ENCODE measurements around the gene TMEM259. TPM values are rescaled to one million over a fixed set of nuclear protein-coding genes. Genes with fewer than 3 reads are reported as not detected.
A peak's percentile ranks its signal among the peaks of the same experiment; 100 is the strongest.

The TMEM259 gene
- total and polyA plus RNA-seq, 2 experiments from 2014 or later: 82.8 to 196 TPM

DNA sequence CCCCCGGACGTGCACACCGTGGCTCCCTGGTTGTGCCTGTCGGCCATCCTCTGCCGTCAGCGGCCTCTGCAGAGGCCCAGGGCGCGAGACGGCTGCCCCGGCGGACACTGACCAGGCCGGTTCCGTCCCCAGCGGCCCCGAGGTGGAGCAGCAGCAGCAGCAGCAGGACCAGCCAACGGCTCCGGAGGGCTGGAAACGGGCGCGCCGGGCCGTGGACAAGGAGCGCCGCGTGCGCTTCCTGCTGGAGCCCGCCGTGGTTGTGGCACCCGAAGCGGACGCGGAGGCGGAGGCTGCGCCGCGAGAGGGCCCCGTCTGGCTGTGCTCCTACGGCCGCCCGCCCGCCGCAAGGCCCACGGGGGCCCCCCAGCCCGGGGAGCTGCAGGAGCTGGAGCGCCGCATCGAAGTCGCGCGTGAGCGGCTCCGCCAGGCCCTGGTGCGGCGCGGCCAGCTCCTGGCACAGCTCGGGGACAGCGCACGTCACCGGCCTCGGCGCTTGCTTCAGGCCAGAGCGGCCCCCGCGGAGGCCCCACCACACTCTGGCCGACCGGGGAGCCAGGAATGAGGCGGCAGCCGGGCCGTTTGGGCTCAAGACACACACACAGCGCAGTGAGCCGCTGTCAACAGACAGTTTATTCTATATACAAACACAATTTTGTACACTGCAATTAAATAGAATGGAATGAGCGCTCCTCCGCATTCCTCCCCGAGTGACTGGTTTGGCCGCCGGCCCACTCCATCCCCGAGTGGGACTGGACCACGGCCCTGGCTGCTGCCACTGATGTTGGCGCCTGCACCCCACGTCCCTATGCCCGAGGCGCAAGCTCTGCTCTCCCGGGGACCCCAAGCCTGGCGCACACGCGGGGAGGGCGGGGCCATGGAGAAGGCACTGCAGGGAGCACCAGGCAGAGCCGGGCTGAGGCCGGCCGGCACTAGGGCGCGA, 11.6 kb downstream of the TMEM259 start:
- H2AFZ ChIP-seq: no peak overlapping the region

DNA sequence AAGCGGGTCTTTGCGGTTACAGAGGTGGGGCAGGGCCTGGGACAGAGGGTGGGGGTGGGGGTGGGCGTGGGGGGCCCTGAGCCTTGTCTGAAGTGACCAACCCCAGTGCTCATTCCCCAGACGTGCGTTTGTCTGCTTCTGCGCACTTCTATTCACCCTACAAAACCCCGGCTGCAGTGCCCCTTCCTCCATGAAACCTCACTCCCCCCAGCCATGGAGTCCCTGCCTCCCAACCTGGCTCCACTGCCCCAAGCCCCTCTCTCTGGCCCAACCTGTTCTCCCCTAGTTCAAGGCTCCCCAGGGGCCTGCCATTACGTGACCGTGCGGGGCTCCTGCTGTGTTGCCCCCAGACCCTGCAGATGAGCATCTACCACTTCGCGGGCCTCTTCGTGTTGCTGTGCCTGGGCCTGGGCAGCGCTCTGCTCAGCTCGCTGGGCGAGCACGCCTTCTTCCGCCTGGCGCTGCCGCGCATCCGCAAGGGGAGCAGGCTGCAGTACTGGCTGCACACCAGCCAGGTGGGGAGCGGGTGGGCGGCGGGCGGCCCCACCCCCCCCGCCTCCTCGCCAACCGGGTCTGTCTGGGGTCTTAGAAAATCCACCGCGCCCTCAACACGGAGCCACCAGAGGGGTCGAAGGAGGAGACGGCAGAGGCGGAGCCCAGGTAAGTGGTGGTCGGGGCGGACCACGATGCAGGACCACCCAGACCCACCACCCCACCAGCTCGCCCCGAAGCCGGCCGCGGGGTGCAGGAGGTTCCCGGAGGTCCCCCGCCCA, 12.5 kb downstream of the TMEM259 start:
- peaks cover 8% of the 10 kb centered on the region for H3K36me3 Mint-ChIP-seq (ENCODE audit: low read depth)
- H3K79me2 ChIP-seq (replicated peaks; ENCODE audit: insufficient read depth): peaks cover 4% of the 10 kb centered on the region; the same call in 1 of the 2 replicates
- no peaks in the 10 kb centered on the region for H3K9me2 ChIP-seq (ENCODE audit: insufficient read depth)
- TF ChIP-seq STAT1 (IDR thresholded peaks at IDR 0.05; ENCODE audit: unreplicated experiment): no peak
- TF ChIP-seq EZH2phosphoT487 (IDR thresholded peaks at IDR 0.05; ENCODE audit: unreplicated experiment): no peak
- TF ChIP-seq ZNF331 (CRISPR knock-in tag; IDR thresholded peaks at IDR 0.05; ENCODE audit: low read depth): no peak
- TF ChIP-seq CREB1 (CRISPR knock-in tag; IDR thresholded peaks at IDR 0.05; ENCODE audit: low read depth): no peak
- TF ChIP-seq NANOG (IDR thresholded peaks at IDR 0.05; ENCODE audit: borderline replicate concordance): no peak
- TF ChIP-seq, protein P1, sequence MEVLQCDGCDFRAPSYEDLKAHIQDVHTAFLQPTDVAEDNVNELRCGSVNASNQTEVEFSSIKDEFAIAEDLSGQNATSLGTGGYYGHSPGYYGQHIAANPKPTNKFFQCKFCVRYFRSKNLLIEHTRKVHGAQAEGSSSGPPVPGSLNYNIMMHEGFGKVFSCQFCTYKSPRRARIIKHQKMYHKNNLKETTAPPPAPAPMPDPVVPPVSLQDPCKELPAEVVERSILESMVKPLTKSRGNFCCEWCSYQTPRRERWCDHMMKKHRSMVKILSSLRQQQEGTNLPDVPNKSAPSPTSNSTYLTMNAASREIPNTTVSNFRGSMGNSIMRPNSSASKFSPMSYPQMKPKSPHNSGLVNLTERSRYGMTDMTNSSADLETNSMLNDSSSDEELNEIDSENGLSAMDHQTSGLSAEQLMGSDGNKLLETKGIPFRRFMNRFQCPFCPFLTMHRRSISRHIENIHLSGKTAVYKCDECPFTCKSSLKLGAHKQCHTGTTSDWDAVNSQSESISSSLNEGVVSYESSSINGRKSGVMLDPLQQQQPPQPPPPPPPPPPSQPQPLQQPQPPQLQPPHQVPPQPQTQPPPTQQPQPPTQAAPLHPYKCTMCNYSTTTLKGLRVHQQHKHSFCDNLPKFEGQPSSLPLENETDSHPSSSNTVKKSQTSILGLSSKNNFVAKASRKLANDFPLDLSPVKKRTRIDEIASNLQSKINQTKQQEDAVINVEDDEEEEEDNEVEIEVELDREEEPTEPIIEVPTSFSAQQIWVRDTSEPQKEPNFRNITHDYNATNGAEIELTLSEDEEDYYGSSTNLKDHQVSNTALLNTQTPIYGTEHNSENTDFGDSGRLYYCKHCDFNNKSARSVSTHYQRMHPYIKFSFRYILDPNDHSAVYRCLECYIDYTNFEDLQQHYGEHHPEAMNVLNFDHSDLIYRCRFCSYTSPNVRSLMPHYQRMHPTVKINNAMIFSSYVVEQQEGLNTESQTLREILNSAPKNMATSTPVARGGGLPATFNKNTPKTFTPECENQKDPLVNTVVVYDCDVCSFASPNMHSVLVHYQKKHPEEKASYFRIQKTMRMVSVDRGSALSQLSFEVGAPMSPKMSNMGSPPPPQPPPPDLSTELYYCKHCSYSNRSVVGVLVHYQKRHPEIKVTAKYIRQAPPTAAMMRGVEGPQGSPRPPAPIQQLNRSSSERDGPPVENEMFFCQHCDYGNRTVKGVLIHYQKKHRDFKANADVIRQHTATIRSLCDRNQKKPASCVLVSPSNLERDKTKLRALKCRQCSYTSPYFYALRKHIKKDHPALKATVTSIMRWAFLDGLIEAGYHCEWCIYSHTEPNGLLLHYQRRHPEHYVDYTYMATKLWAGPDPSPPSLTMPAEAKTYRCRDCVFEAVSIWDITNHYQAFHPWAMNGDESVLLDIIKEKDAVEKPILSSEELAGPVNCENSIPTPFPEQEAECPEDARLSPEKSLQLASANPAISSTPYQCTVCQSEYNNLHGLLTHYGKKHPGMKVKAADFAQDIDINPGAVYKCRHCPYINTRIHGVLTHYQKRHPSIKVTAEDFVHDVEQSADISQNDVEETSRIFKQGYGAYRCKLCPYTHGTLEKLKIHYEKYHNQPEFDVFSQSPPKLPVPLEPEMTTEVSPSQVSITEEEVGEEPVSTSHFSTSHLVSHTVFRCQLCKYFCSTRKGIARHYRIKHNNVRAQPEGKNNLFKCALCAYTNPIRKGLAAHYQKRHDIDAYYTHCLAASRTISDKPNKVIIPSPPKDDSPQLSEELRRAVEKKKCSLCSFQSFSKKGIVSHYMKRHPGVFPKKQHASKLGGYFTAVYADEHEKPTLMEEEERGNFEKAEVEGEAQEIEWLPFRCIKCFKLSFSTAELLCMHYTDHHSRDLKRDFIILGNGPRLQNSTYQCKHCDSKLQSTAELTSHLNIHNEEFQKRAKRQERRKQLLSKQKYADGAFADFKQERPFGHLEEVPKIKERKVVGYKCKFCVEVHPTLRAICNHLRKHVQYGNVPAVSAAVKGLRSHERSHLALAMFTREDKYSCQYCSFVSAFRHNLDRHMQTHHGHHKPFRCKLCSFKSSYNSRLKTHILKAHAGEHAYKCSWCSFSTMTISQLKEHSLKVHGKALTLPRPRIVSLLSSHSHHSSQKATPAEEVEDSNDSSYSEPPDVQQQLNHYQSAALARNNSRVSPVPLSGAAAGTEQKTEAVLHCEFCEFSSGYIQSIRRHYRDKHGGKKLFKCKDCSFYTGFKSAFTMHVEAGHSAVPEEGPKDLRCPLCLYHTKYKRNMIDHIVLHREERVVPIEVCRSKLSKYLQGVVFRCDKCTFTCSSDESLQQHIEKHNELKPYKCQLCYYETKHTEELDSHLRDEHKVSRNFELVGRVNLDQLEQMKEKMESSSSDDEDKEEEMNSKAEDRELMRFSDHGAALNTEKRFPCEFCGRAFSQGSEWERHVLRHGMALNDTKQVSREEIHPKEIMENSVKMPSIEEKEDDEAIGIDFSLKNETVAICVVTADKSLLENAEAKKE (CRISPR knock-in tag; IDR thresholded peaks at IDR 0.05): no peak
- no peak for TF ChIP-seq POLR2AphosphoS5 (IDR thresholded peaks at IDR 0.05; ENCODE audit: low read depth)
- no peak for TF ChIP-seq EZH2 (IDR thresholded peaks at IDR 0.05; ENCODE audit: low read depth, unreplicated experiment)
- no peak for TF ChIP-seq JUNB (IDR thresholded peaks at IDR 0.05; ENCODE audit: unreplicated experiment)

More for the DNA sequence above, 11.6 kb downstream of the TMEM259 start:
- Histone ChIP-seq H3K9me2 (ENCODE audit: insufficient read depth) (no peaks in the 10 kb centered on the region), H3K36me3 (ENCODE audit: insufficient read depth) (no peaks in the 10 kb centered on the region), H3K4me3 (no peak overlapping the region), H3K79me2 (replicated peaks; ENCODE audit: insufficient read depth) (peaks cover 7% of the 10 kb centered on the region), H3F3A (replicated peaks; ENCODE audit: low read depth) (peaks cover 10% of the 10 kb centered on the region; the same call in 1 of the 2 replicates), H3K4me1 (ENCODE audit: insufficient read depth) (no peaks in the 10 kb centered on the region), H3K4me2 (no peak overlapping the region), H4K20me1 (replicated peaks; ENCODE audit: insufficient read depth) (0 out of 2 replicates have a peak, but pooled peaks cover 14% of the 10 kb centered on the region), H3K27me3 (ENCODE audit: insufficient read depth) (no peaks in the 10 kb centered on the region), H3K27ac (ENCODE audit: low read depth) (no peak overlapping the region)
- H3K36me3 Mint-ChIP-seq (ENCODE audit: low read depth): peaks cover 12% of the 10 kb centered on the region
- H3K9me3 Mint-ChIP-seq: peaks cover 5% of the 10 kb centered on the region; the same call in 1 of the 3 replicates
- ATAC-seq (peak; percentile 7), DNase-seq (ENCODE audit: low spot score) (peak; percentile 44)
- H3K4me1 Mint-ChIP-seq: no peaks in the 10 kb centered on the region
- no peak overlapping the region for H3K4me3 Mint-ChIP-seq
- peaks cover 18% of the 10 kb centered on the region for H3K27me3 Mint-ChIP-seq (ENCODE audit: insufficient read depth, low read depth, poor library complexity)
- TF ChIP-seq POLR2AphosphoS5 (IDR thresholded peaks at IDR 0.05; ENCODE audit: low read depth) (0 out of 2 replicates have a peak, but pooled peaks have one; percentile 1), JUNB (IDR thresholded peaks at IDR 0.05; ENCODE audit: unreplicated experiment) (no peak)
- H3K27ac Mint-ChIP-seq: no peak overlapping the region

More for the DNA sequence above, 12.5 kb downstream of the TMEM259 start:
- Mint-ChIP-seq H3K4me1 (no peaks in the 10 kb centered on the region), H3K4me3 (no peak overlapping the region), H3K27ac (no peak overlapping the region), H3K9me3 (peaks cover 5% of the 10 kb centered on the region; the same call in 1 of the 3 replicates), H3K27me3 (ENCODE audit: insufficient read depth, low read depth, poor library complexity) (peaks cover 22% of the 10 kb centered on the region)
- Histone ChIP-seq H3K4me2 (no peak overlapping the region), H2AFZ (no peak overlapping the region), H3K27me3 (ENCODE audit: insufficient read depth) (no peaks in the 10 kb centered on the region), H3K27ac (ENCODE audit: low read depth) (no peak overlapping the region), H3K4me1 (ENCODE audit: insufficient read depth) (no peaks in the 10 kb centered on the region), H3K36me3 (ENCODE audit: insufficient read depth) (no peaks in the 10 kb centered on the region), H4K20me1 (replicated peaks; ENCODE audit: insufficient read depth) (0 out of 2 replicates have a peak, but pooled peaks cover 14% of the 10 kb centered on the region), H3F3A (replicated peaks; ENCODE audit: low read depth) (peaks cover 10% of the 10 kb centered on the region; the same call in 1 of the 2 replicates), H3K4me3 (no peak overlapping the region)
- no peak; the same call in 2 of the 3 replicates for ATAC-seq
- no peak for DNase-seq (ENCODE audit: low spot score)

Data from GM23338 (cell line).